ENCODE data around the gene IVD.

The IVD gene

GRCh38 chr15:40459391-40460015, 53.9 kb downstream of the IVD start:
- no peak for DNase-seq (ENCODE audit: low spot score)

GRCh38 chr15:40460404-40460803, 54.8 kb downstream of the IVD start:
- no peak for DNase-seq (ENCODE audit: low spot score)

- no peak for DNase-seq (ENCODE audit: low spot score)
These were observed 56.4 kb downstream of the IVD start for GRCh38 chr15:40461958-40462357.

GRCh38 chr15:40463279-40463678, 57.7 kb downstream of the IVD start:
- DNase-seq (ENCODE audit: low spot score): no peak

GRCh38 chr15:40463886-40464545, 58.4 kb downstream of the IVD start:
- no peak for DNase-seq (ENCODE audit: low spot score)

- DNase-seq (ENCODE audit: low spot score): no peak
These were observed 59.1 kb downstream of the IVD start for GRCh38 chr15:40464595-40465185.

GRCh38 chr15:40465939-40466338, 60.3 kb downstream of the IVD start:
- no peak for DNase-seq (ENCODE audit: low spot score)

- no peak for DNase-seq (ENCODE audit: low spot score)
These were observed 61.0 kb downstream of the IVD start for GRCh38 chr15:40466426-40467260.

GRCh38 chr15:40467261-40467615, 61.6 kb downstream of the IVD start:
- DNase-seq (ENCODE audit: low spot score): no peak

- DNase-seq (ENCODE audit: low spot score): peak; percentile 23
These were observed 63.3 kb downstream of the IVD start for GRCh38 chr15:40468898-40469331.

GRCh38 chr15:40469776-40470390, 64.3 kb downstream of the IVD start:
- no peak for DNase-seq (ENCODE audit: low spot score)

GRCh38 chr15:40470423-40471104, 65.0 kb downstream of the IVD start, which contains the start of gene CHST14:
TSS of gene CHST14 (plus strand) at chr15:40470984. CDS start at chr15:40471214, 230 bp downstream.
- peak; percentile 74 for DNase-seq (ENCODE audit: low spot score)
